Measurements from ENCODE around the gene KAZN.

GRCh38 chr1:14567056-14567455 lies 31.4 kb upstream of the KAZN start:
- no peak for TF ChIP-seq JUND (IDR thresholded peaks at IDR 0.05)
- no peak for TF ChIP-seq CTCF (IDR thresholded peaks at IDR 0.05)
- TF ChIP-seq YY1 (IDR thresholded peaks at IDR 0.05; ENCODE audit: low read depth) = no peak
- TF ChIP-seq TEAD4 (IDR thresholded peaks at IDR 0.05; ENCODE audit: borderline replicate concordance, insufficient read depth) = no peak
- TF ChIP-seq RCOR1 (IDR thresholded peaks at IDR 0.05; ENCODE audit: low read length) = no peak
- TF ChIP-seq USF2 (IDR thresholded peaks at IDR 0.05; ENCODE audit: borderline replicate concordance, low read depth, low read length) = no peak
- no peak for TF ChIP-seq FOXJ3 (CRISPR knock-in tag; IDR thresholded peaks at IDR 0.05)
- TF ChIP-seq SMC3 (IDR thresholded peaks at IDR 0.05; ENCODE audit: low read depth, low read length) = no peak
- TF ChIP-seq, protein P1, sequence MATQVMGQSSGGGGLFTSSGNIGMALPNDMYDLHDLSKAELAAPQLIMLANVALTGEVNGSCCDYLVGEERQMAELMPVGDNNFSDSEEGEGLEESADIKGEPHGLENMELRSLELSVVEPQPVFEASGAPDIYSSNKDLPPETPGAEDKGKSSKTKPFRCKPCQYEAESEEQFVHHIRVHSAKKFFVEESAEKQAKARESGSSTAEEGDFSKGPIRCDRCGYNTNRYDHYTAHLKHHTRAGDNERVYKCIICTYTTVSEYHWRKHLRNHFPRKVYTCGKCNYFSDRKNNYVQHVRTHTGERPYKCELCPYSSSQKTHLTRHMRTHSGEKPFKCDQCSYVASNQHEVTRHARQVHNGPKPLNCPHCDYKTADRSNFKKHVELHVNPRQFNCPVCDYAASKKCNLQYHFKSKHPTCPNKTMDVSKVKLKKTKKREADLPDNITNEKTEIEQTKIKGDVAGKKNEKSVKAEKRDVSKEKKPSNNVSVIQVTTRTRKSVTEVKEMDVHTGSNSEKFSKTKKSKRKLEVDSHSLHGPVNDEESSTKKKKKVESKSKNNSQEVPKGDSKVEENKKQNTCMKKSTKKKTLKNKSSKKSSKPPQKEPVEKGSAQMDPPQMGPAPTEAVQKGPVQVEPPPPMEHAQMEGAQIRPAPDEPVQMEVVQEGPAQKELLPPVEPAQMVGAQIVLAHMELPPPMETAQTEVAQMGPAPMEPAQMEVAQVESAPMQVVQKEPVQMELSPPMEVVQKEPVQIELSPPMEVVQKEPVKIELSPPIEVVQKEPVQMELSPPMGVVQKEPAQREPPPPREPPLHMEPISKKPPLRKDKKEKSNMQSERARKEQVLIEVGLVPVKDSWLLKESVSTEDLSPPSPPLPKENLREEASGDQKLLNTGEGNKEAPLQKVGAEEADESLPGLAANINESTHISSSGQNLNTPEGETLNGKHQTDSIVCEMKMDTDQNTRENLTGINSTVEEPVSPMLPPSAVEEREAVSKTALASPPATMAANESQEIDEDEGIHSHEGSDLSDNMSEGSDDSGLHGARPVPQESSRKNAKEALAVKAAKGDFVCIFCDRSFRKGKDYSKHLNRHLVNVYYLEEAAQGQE (IDR thresholded peaks at IDR 0.05; ENCODE audit: low read depth, low read length) = no peak
